A549 (cell line): Measurements from ENCODE around the gene RINL. TPM values are rescaled to one million over a fixed set of nuclear protein-coding genes. Genes with fewer than 3 reads are reported as not detected.
A peak's percentile ranks its signal among the peaks of the same experiment; 100 is the strongest.

Experiments
- BHLHE40 ChIP-seq: IDR thresholded peaks from 2 replicates; pipeline ENCODE4 v1.6.1; 2012; ENCODE audit warnings: low read depth, low read length, inconsistent platforms
- CHD4 ChIP-seq: fragments of 200-600 bp; sonication (generic); IDR thresholded peaks from 2 replicates; pipeline ENCODE4 v1.6.1; 2016; ENCODE audit warnings: antibody characterized with exemption, mild to moderate bottlenecking, borderline replicate concordance
- CTCF ChIP-seq: fragments of >200 bp; sonication (Bioruptor Twin); formaldehyde crosslinking; IDR thresholded peaks from 3 replicates; pipeline ENCODE4 v1.5.1; 2016
- EHF ChIP-seq: fragments of 250-450 bp; sonication (Bioruptor Pico); IDR thresholded peaks from 2 replicates; pipeline ENCODE4 v1.5.0; 2020; ENCODE audit warnings: mild to moderate bottlenecking
- FOSB ChIP-seq: fragments of 250-450 bp; sonication (Bioruptor Pico); IDR thresholded peaks from 2 replicates; pipeline ENCODE4 v1.5.0; 2020; ENCODE audit warnings: mild to moderate bottlenecking, moderate library complexity
- FOSL2 ChIP-seq, 2 experiments: fragments of 450-650 bp in 1 of 2; fragments of >200 bp in 1 of 2; sonication (Bioruptor Twin) in 1 of 2; formaldehyde crosslinking; IDR thresholded peaks; 2 replicates each; pipeline versions ENCODE4 v1.5.0 to v1.6.1; 2016 to 2020; ENCODE audit warnings: mild to moderate bottlenecking in 1 of 2, moderate library complexity in 1 of 2
- FOXS1 ChIP-seq: fragments of 250-450 bp; sonication (Bioruptor Pico); IDR thresholded peaks from 2 replicates; pipeline ENCODE4 v1.5.0; 2020; ENCODE audit warnings: mild to moderate bottlenecking, moderate library complexity
- HDAC2 ChIP-seq: fragments of 200-600 bp; sonication (generic); IDR thresholded peaks from 2 replicates; pipeline ENCODE4 v1.6.1; 2016
- HES2 ChIP-seq: fragments of >200 bp; sonication (Bioruptor Twin); formaldehyde crosslinking; IDR thresholded peaks from 2 replicates; pipeline ENCODE4 v1.6.1; 2016
- HOXB13 ChIP-seq: fragments of 250-450 bp; sonication (Bioruptor Pico); IDR thresholded peaks from 2 replicates; pipeline ENCODE4 v1.5.0; 2020; ENCODE audit warnings: low read depth, mild to moderate bottlenecking, moderate library complexity
- HOXB5 ChIP-seq: fragments of 250-450 bp; sonication (Bioruptor Pico); IDR thresholded peaks from 2 replicates; pipeline ENCODE4 v1.5.0; 2020; ENCODE audit warnings: mild to moderate bottlenecking, moderate library complexity
- KDM1A ChIP-seq: fragments of 200-600 bp; sonication (generic); IDR thresholded peaks from 2 replicates; pipeline ENCODE4 v1.6.1; 2016; ENCODE audit warnings: low read depth, mild to moderate bottlenecking
- MAFK ChIP-seq: fragments of 450-650 bp; IDR thresholded peaks from 2 replicates; pipeline ENCODE4 v1.6.1; 2014; ENCODE audit not compliant: partially characterized antibody
- POLR2AphosphoS2 ChIP-seq: conservative IDR thresholded peaks from 2 replicates; pipeline ENCODE4 v1.6.1; 2012; ENCODE audit warnings: low read length, improper control_type of control experiment, inconsistent platforms
- RAD21 ChIP-seq, 2 experiments: fragments of >200 bp in 1 of 2; sonication (Bioruptor Twin) in 1 of 2; formaldehyde crosslinking in 1 of 2; IDR thresholded peaks in 1 of 2; conservative IDR thresholded peaks in 1 of 2; 2 replicates in 1 of 2; 3 replicates in 1 of 2; pipeline ENCODE4 v1.6.1; 2012 to 2018; ENCODE audit warnings: inconsistent platforms in 1 of 2
- RFX5 ChIP-seq: fragments of 450-650 bp; IDR thresholded peaks from 2 replicates; pipeline ENCODE4 v1.7.1; 2014; ENCODE audit warnings: antibody characterized with exemption, mild to moderate bottlenecking, moderate library complexity
- USF2 ChIP-seq: fragments of 450-650 bp; IDR thresholded peaks from 2 replicates; pipeline ENCODE4 v1.6.1; 2014; ENCODE audit warnings: antibody characterized with exemption
- ZC3H11A ChIP-seq: fragments of 450-650 bp; IDR thresholded peaks from 2 replicates; pipeline ENCODE4 v1.6.1; 2014; ENCODE audit warnings: antibody characterized with exemption, mild to moderate bottlenecking
- ZSCAN20 ChIP-seq: fragments of 250-450 bp; sonication (Bioruptor Pico); IDR thresholded peaks from 2 replicates; pipeline ENCODE4 v1.8.0; 2022; ENCODE audit warnings: mild to moderate bottlenecking, moderate library complexity
- polyA plus RNA-seq, 4 experiments: library from polyadenylated mRNA; depleted of rRNA in 3 of 4; stranded (reverse); fragments of >200 nt; fragmentation: RNase III in 1 of 4; extraction: RNeasy Plus Mini Kit Qiagen cat#74134 plus additional on column Dnase treatment in 1 of 4; gene quantifications; 2 replicates in 3 of 4; 3 replicates in 1 of 4; pipeline ENCODE4 v1.2.3, GENCODE V29; 2011 to 2017
- TF ChIP-seq, protein P1 (sequence below): fragments of 200-600 bp; sonication (generic); IDR thresholded peaks from 2 replicates; pipeline ENCODE4 v1.6.1; 2016; ENCODE audit warnings: antibody characterized with exemption, mild to moderate bottlenecking, moderate library complexity
- TF ChIP-seq, protein P2 (sequence below): IDR thresholded peaks from 2 replicates; pipeline ENCODE4 v1.6.1; 2012
- TF ChIP-seq, protein P3 (sequence below): fragments of 250-450 bp; sonication (Bioruptor Pico); IDR thresholded peaks from 2 replicates; pipeline ENCODE4 v1.5.0; 2021; ENCODE audit warnings: mild to moderate bottlenecking, moderate library complexity, borderline replicate concordance

The RINL gene
- polyA plus RNA-seq, 2 of the 4 experiments (the other 2 are of a cell fraction), result 2.9 to 6.3 TPM

GRCh38 chr19:38850436-38850975 is 27.6 kb downstream of the RINL start (continued):
- no peak for TF ChIP-seq RAD21 (conservative IDR thresholded peaks at IDR 0.05 in 1 of 2, IDR thresholded peaks at IDR 0.05 in 1 of 2)
- TF ChIP-seq, protein P1, sequence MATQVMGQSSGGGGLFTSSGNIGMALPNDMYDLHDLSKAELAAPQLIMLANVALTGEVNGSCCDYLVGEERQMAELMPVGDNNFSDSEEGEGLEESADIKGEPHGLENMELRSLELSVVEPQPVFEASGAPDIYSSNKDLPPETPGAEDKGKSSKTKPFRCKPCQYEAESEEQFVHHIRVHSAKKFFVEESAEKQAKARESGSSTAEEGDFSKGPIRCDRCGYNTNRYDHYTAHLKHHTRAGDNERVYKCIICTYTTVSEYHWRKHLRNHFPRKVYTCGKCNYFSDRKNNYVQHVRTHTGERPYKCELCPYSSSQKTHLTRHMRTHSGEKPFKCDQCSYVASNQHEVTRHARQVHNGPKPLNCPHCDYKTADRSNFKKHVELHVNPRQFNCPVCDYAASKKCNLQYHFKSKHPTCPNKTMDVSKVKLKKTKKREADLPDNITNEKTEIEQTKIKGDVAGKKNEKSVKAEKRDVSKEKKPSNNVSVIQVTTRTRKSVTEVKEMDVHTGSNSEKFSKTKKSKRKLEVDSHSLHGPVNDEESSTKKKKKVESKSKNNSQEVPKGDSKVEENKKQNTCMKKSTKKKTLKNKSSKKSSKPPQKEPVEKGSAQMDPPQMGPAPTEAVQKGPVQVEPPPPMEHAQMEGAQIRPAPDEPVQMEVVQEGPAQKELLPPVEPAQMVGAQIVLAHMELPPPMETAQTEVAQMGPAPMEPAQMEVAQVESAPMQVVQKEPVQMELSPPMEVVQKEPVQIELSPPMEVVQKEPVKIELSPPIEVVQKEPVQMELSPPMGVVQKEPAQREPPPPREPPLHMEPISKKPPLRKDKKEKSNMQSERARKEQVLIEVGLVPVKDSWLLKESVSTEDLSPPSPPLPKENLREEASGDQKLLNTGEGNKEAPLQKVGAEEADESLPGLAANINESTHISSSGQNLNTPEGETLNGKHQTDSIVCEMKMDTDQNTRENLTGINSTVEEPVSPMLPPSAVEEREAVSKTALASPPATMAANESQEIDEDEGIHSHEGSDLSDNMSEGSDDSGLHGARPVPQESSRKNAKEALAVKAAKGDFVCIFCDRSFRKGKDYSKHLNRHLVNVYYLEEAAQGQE, result no peak
- TF ChIP-seq CTCF, result no peak
- TF ChIP-seq, protein P2, sequence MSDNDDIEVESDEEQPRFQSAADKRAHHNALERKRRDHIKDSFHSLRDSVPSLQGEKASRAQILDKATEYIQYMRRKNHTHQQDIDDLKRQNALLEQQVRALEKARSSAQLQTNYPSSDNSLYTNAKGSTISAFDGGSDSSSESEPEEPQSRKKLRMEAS, result no peak; the same call in none of the 2 replicates
- TF ChIP-seq RFX5, result peak; percentile 12; the same call in 1 of the 2 replicates
- TF ChIP-seq, protein P3, sequence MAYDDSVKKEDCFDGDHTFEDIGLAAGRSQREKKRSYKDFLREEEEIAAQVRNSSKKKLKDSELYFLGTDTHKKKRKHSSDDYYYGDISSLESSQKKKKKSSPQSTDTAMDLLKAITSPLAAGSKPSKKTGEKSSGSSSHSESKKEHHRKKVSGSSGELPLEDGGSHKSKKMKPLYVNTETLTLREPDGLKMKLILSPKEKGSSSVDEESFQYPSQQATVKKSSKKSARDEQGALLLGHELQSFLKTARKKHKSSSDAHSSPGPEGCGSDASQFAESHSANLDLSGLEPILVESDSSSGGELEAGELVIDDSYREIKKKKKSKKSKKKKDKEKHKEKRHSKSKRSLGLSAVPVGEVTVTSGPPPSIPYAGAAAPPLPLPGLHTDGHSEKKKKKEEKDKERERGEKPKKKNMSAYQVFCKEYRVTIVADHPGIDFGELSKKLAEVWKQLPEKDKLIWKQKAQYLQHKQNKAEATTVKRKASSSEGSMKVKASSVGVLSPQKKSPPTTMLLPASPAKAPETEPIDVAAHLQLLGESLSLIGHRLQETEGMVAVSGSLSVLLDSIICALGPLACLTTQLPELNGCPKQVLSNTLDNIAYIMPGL (CRISPR knock-in tag), result no peak
- TF ChIP-seq FOSB (CRISPR knock-in tag), result no peak
- TF ChIP-seq USF2, result no peak; the same call in 1 of the 2 replicates
- TF ChIP-seq MAFK, result no peak
- TF ChIP-seq ZC3H11A, result no peak
- no peak for TF ChIP-seq HES2
- TF ChIP-seq KDM1A, result no peak
- no peak for TF ChIP-seq HDAC2
- no peak for TF ChIP-seq HOXB13 (CRISPR knock-in tag)
- no peak for TF ChIP-seq HOXB5 (CRISPR knock-in tag)
- no peak for TF ChIP-seq ZSCAN20
- TF ChIP-seq FOSL2 (IDR thresholded peaks at IDR 0.05), result no peak
- TF ChIP-seq FOSL2 (CRISPR knock-in tag; IDR thresholded peaks at IDR 0.05), result no peak
- TF ChIP-seq FOXS1, result no peak
- peak; percentile 71; the same call in 1 of the 2 replicates for TF ChIP-seq POLR2AphosphoS2
- TF ChIP-seq CHD4, result no peak
- no peak for TF ChIP-seq EHF (CRISPR knock-in tag)
- TF ChIP-seq BHLHE40, result no peak
- TF ChIP-seq, all 56 proteins: peak for 9
